HG03095 (cell line): ENCODE results near the gene DNAH2.

Source experiments
- ATAC-seq: cut with Tn5 transposase; IDR thresholded peaks from one replicate; pipeline ENCODE4 v1.9.1; 2021; ENCODE audit warnings: moderate library complexity; ENCODE audit not compliant: unreplicated experiment

DNAH2 gene

GRCh38 chr17:7701681-7702080 lies 15.9 kb upstream of the DNAH2 start:
- ATAC-seq, result no peak

GRCh38 chr17:7702776-7703175 lies 14.8 kb upstream of the DNAH2 start:
- ATAC-seq, result no peak

- no peak for ATAC-seq
Observed at GRCh38 chr17:7703584-7704479, 13.7 kb upstream of the DNAH2 start.

GRCh38 chr17:7704601-7705268 lies 12.8 kb upstream of the DNAH2 start, which contains the start of gene EFNB3:
Gene EFNB3 (plus strand): TSS chr17:7705202. CDS start chr17:7705599, 397 bp downstream.
- no peak for ATAC-seq

GRCh38 chr17:7705269-7706255 lies 12.0 kb upstream of the DNAH2 start:
- no peak for ATAC-seq

- no peak for ATAC-seq
Observed at GRCh38 chr17:7706631-7707354, 10.8 kb upstream of the DNAH2 start.

- ATAC-seq, result no peak
Observed at GRCh38 chr17:7707446-7707845, 10.1 kb upstream of the DNAH2 start.

- ATAC-seq, result no peak
Observed at GRCh38 chr17:7707858-7708750, 9.4 kb upstream of the DNAH2 start.

- no peak for ATAC-seq
Observed at GRCh38 chr17:7709031-7709430, 8.5 kb upstream of the DNAH2 start.

GRCh38 chr17:7710301-7710700 lies 7.2 kb upstream of the DNAH2 start:
- ATAC-seq, result no peak

GRCh38 chr17:7711051-7711755 lies 6.3 kb upstream of the DNAH2 start:
- ATAC-seq, result no peak

- ATAC-seq, result no peak
Observed at GRCh38 chr17:7712111-7712771, 5.3 kb upstream of the DNAH2 start.

- no peak for ATAC-seq
Observed at GRCh38 chr17:7713782-7714181, 3.8 kb upstream of the DNAH2 start.

GRCh38 chr17:7714721-7715594 lies 2.6 kb upstream of the DNAH2 start:
- ATAC-seq, result no peak

GRCh38 chr17:7715936-7716886 lies 1.3 kb upstream of the DNAH2 start:
- ATAC-seq, result no peak

GRCh38 chr17:7717756-7718350 lies 309 bp downstream of the DNAH2 start:
- ATAC-seq, result no peak
